ENCODE data around the gene HADHB. TPM values are rescaled to one million over a fixed set of nuclear protein-coding genes. Genes with fewer than 3 reads are reported as not detected.

Gene HADHB
- total RNA-seq, 1 donor from 2014 or later = 71.1 TPM

DNA sequence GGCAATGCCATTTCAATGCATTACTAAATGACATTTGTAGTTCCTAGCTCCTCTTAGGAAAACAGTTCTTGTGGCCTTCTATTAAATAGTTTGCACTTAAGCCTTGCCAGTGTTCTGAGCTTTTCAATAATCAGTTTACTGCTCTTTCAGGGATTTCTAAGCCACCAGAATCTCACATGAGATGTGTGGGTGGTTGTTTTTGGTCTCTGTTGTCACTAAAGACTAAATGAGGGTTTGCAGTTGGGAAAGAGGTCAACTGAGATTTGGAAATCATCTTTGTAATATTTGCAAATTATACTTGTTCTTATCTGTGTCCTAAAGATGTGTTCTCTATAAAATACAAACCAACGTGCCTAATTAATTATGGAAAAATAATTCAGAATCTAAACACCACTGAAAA, 45.3 kb downstream of the HADHB start:
- TF ChIP-seq, protein P1, sequence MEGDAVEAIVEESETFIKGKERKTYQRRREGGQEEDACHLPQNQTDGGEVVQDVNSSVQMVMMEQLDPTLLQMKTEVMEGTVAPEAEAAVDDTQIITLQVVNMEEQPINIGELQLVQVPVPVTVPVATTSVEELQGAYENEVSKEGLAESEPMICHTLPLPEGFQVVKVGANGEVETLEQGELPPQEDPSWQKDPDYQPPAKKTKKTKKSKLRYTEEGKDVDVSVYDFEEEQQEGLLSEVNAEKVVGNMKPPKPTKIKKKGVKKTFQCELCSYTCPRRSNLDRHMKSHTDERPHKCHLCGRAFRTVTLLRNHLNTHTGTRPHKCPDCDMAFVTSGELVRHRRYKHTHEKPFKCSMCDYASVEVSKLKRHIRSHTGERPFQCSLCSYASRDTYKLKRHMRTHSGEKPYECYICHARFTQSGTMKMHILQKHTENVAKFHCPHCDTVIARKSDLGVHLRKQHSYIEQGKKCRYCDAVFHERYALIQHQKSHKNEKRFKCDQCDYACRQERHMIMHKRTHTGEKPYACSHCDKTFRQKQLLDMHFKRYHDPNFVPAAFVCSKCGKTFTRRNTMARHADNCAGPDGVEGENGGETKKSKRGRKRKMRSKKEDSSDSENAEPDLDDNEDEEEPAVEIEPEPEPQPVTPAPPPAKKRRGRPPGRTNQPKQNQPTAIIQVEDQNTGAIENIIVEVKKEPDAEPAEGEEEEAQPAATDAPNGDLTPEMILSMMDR (conservative IDR thresholded peaks at IDR 0.05; ENCODE audit: low read depth, low read length) = no peak
- no peak for DNase-seq (ENCODE audit: low read depth)

GRCh38 chr2:26292646-26293045, 47.9 kb downstream of the HADHB start:
- H3K4me3 ChIP-seq (ENCODE audit: low read depth, low read length) = no peak overlapping the region
- DNase-seq (ENCODE audit: low read depth) = no peak
- TF ChIP-seq, protein P1 (conservative IDR thresholded peaks at IDR 0.05; ENCODE audit: low read depth, low read length) = no peak

More for the DNA sequence above, 45.3 kb downstream of the HADHB start:
- no peak overlapping the region for H3K4me3 ChIP-seq (ENCODE audit: low read depth, low read length)

DNA sequence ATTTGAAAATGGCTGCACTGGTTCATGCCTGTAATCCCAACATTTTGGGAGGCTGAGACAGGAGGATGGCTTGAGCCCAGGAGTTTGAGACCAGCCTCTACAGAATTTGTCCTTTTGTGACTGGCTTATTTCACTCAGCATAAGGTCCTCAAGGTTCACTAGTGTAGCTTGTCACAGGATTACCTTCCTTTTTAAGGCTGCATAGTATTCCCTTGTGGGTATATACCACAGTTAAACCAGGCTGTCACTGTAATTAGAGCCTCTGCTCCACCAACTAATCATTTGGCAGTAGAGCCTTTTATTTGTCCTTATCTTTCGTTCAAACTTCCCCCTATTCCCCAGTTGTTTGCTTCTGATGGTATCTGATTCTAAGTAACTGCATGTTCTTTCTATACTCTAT, 50.8 kb downstream of the HADHB start:
- no peak for DNase-seq (ENCODE audit: low read depth)
- no peak overlapping the region for H3K4me3 ChIP-seq (ENCODE audit: low read depth, low read length)
- TF ChIP-seq, protein P1 (conservative IDR thresholded peaks at IDR 0.05; ENCODE audit: low read depth, low read length) = no peak

DNA sequence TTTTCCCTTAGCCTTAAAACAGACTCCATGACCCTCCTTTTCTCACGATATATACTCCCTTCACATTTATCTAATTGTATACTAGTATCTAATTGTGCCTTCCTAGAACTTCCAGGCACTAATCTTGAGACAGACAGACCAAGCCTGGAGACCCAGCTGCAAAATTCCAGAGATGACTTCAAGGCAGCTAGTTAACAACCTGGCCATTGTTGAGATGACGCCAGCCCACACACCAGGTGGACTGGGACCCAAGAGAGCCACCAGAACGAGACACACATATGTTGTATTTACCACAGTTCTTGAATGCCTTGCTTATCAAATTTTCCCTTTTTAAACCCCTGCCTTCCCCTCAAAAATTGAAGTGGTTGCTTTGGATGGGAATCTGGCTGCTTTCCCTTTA, 52.3 kb downstream of the HADHB start:
- no peak for DNase-seq (ENCODE audit: low read depth)
- TF ChIP-seq, protein P1 (conservative IDR thresholded peaks at IDR 0.05; ENCODE audit: low read depth, low read length) = no peak
- no peak overlapping the region for H3K4me3 ChIP-seq (ENCODE audit: low read depth, low read length)

DNA sequence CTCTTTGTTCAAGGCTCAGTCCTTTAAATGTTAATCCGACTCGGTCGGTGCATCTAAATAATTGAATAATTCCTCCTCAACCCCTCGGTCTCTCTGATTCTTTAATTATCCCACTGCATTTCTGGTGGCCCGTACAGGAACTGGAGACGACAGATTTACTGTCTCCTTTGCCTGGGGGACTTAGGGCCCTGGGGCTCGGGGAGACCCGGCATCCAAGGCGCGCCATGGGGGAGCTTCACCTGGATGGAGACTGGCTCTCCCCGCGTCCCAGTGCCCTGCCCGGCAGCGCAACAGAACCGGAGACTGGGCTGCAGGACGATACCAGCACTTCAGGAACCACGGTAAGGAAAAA, 53.5 kb downstream of the HADHB start:
- TF ChIP-seq, protein P1 (conservative IDR thresholded peaks at IDR 0.05; ENCODE audit: low read depth, low read length) = no peak
- H3K4me3 ChIP-seq (ENCODE audit: low read depth, low read length) = peak overlapping the region; percentile 67
- DNase-seq (ENCODE audit: low read depth) = no peak

GRCh38 chr2:26298638-26299393, 54.1 kb downstream of the HADHB start:
- TF ChIP-seq, protein P1 (conservative IDR thresholded peaks at IDR 0.05; ENCODE audit: low read depth, low read length) = no peak
- H3K4me3 ChIP-seq (ENCODE audit: low read depth, low read length) = peak overlapping the region; percentile 67
- DNase-seq (ENCODE audit: low read depth) = no peak

Data from epithelial cell of proximal tubule (primary cell).